HG03060 (cell line): ENCODE measurements around the gene DIAPH2.
A peak's percentile ranks its signal among the peaks of the same experiment; 100 is the strongest.

ENCODE experiments used
- ATAC-seq: cut with Tn5 transposase; IDR thresholded peaks from one replicate; pipeline ENCODE4 v1.9.1; 2021; ENCODE audit warnings: low read depth, moderate number of reproducible peaks; ENCODE audit not compliant: unreplicated experiment

DIAPH2 gene

GRCh38 chrX:97267396-97268181, 582.9 kb downstream of the DIAPH2 start:
- no peak for ATAC-seq

GRCh38 chrX:97268182-97268680, 583.6 kb downstream of the DIAPH2 start:
- no peak for ATAC-seq

GRCh38 chrX:97284531-97284930, 599.9 kb downstream of the DIAPH2 start:
- no peak for ATAC-seq

DNA sequence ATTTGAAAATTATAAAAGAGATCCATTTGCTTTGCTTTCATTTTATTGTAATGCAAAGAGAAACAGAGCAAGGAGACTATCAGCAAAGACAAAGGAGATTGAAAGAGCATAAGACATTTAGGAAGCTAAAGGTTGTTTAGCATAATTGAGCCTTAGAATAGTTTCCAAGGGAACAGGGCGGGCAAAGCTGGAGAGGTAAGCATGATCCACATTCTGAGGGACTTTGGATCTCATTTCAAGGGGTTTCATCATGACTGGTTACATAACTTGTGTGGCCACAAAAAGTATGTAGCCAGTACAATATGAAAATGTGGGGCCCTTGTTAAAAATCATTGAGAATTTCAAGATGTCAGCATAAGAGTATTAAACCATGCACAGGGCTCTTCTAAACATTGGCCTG, 605.6 kb downstream of the DIAPH2 start:
- no peak for ATAC-seq

DNA sequence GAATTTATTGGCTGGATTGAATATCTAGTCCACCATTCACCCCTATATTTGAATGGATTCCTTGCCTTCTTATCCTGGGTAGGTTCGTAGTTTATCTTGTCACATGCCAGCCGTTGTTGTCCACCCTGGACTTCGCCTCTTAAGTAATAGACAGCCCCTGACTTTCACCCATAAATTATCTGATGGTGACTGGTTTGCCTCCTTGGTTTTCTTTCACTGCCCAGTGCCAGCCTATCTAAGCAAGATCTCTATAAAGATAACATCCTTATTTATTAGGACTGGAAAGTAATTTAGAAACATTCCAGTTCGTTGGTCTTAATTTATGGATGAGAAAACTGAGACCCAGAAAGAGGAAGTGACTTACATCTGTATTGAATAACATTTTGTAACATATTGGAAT, 609.4 kb downstream of the DIAPH2 start:
- no peak for ATAC-seq

GRCh38 chrX:97295954-97296353, 611.3 kb downstream of the DIAPH2 start:
- no peak for ATAC-seq

GRCh38 chrX:97306771-97307470, 622.3 kb downstream of the DIAPH2 start:
- no peak for ATAC-seq

DNA sequence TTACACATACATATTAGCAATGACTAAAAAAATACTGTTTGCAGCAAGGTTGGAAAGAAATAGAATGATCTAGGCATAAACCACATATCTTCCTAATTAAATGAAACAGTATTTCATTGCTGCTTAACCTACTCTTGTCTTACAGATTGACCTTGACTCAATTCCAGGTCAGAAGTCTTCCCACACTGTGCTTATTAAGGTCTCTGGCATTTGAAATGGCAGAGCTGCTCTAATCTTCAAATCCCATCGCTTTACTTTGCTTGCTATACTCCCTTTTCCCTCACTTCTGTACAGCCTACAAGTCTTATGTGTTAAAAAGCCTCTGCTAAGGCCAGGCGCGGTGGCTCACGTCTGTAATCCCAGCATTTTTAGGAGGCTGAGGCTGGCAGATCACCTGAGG, 623.5 kb downstream of the DIAPH2 start:
- ATAC-seq: no peak

DNA sequence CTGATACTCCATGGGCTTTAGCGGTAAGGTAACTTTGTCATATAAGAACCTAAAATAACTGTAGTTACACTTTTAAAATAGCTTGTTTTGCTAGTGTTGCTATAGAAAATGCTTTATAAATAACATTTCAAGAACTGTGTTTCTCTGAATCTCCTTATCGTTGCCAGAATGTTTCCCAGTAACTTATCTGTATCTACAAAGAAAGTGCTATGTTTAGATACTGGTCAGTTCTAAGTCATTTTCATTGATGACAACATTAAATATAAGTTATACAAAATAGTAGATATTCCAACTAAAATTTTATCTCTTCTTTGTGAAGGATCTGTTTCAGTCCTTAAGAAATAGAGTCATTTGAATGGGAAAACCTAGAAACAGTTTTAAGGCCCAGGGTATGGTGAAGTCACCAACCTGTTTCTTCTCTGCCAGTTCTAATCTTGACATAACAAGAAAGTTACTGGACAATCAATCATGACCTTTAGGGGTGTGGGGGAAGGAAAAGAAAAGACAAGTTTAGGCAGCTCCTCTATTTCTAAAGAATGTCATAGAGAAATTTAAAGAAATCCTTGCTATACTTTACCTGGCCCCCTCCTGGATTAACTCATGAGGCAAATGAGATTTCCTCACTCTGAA, 625.0 kb downstream of the DIAPH2 start:
- ATAC-seq: no peak

DNA sequence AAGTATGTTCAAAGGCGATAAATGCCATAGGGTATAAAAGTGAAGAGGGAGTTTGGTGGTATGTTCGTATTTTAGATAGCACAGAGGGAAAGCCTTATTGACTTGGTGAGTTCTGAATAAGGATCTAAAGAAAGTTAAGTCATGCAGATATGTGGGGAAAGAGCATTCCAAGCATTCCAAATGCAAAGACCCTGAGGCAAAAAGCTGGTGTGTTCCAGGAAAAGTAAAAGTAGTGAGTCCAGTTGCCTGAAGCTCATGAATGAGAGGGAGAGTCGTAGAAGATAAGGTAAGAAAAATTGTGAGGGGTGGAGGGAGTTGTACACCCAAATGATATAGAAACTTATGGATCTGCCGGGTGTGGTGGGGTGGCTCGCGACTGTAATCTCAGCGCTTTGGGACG, 625.7 kb downstream of the DIAPH2 start:
- no peak for ATAC-seq

- ATAC-seq: no peak
Observed at GRCh38 chrX:97311066-97311778, 626.6 kb downstream of the DIAPH2 start.

DNA sequence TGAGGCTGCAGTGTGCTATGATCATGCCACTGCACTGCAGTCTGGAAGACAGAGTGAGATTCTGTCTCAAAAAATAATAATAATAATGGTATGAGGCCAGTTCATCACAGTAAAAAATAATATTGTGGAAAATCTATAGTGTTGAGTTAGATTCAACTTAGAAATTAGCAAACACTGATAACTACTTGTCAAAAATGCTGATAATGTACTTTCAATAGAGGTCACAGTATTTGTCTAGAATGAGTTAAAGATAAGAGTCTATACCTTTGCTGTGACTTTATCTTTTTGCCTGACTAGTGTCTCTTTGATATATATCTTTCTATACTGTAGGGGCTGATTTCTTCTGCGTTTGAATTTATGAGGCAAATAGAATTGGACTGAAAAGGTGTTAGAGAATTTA, 629.7 kb downstream of the DIAPH2 start:
- ATAC-seq: no peak

DNA sequence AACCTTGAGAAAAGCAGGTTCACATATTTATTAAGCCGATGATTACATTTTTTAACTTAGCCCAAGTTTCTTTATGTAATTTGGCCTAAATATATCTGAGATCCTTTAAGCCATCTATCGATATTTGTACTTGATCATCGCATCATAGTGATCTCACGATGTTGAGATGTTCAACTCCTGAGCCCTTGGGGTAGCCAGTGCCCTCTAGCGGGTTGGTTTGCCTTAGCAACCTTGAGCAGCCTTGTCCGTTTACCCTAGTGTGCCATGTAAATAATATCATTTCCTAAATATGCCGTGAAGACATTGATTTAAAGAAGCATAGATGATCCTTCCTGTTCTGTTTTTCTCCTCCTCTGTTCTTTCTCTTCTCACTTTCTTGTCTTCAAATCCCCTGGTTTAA, 631.3 kb downstream of the DIAPH2 start:
- ATAC-seq: no peak

GRCh38 chrX:97320305-97320704, 635.7 kb downstream of the DIAPH2 start:
- ATAC-seq: no peak

GRCh38 chrX:97322401-97322800, 637.8 kb downstream of the DIAPH2 start:
- ATAC-seq: no peak

GRCh38 chrX:97326456-97326855, 641.8 kb downstream of the DIAPH2 start:
- peak; percentile 87 for ATAC-seq

DNA sequence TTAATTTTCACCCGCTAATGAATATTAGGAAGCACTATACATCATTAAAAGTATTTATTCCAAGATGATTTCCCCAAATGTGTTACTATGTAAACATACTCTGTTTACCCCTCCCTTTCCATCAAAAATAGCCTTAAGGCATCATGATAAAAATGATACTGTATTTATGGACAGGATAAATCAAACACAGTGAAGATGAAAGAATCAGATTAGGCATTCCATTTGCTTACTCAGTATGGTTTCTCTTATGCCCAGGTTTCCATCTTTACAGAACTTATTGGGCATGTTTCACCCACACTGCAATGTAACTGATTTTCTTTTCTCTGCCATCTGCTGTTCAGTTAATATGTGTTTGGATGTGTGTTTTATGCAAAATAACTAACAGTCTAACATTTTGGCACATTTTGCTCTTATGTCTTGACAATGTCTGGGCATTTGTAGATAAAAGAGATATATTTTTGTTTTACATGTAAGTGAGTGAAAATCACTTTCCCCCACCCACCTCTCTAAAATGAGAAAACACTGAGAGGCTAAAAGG, 644.3 kb downstream of the DIAPH2 start:
- ATAC-seq: no peak

GRCh38 chrX:97330151-97330550, 645.5 kb downstream of the DIAPH2 start:
- no peak for ATAC-seq

GRCh38 chrX:97332963-97333362, 648.3 kb downstream of the DIAPH2 start:
- no peak for ATAC-seq

DNA sequence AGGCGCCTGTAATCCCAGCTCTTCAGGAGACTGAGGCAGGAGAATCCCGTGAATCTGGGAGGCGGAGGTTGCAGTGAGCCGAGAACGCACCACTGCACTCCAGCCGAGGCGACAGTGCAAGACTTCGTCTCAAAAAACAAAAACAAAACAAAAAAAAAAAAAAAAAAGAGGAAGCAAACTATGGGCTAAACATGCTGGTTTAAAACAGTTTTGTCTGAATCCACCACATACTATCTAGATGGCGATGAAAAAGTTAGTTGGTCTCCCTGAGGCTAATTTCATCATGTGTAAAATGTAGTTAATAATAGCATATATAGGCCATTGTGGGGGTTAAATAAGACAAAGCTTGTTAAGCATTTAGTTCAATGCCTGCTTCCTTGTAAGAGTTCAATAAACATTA, 650.2 kb downstream of the DIAPH2 start:
- ATAC-seq: no peak

DNA sequence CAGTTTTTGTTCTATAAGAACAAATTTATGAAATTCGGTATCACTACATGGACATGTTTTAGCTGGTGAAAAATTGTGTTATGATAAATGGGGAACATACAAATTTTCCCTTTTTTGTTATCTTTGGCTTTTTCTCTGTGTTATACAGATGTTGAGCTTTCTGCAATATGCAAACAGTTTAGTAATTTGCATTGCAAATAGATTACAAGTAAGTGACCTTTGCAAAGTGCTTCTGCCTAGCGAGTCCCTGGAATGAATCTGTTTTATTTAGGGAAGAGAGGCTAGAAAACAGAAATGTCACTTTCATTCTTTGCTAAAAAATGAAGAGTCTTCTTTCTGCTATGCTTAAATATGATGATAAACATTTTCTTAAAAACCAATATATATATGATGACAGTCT, 660.1 kb downstream of the DIAPH2 start:
- ATAC-seq: no peak
